Tongue (tissue), 2 donors: ENCODE measurements around the gene NDST1. TPM values are rescaled to one million over a fixed set of nuclear protein-coding genes. Genes with fewer than 3 reads are reported as not detected.

Source experiments
- DNase-seq: peaks from one replicate; pipeline ENCODE4 v3.0.0-alpha.2; 2015
- total RNA-seq: library from RNA; depleted of rRNA; stranded (reverse); fragments of >200 nt; gene quantifications from one replicate; pipeline ENCODE4 v1.2.3, GENCODE V29; 2014

The NDST1 gene
- total RNA-seq, 1 donor from 2014 or later = 91.4 TPM

GRCh38 chr5:150606476-150606875 lies 98.5 kb downstream of the NDST1 start:
- DNase-seq = no peak

- no peak for DNase-seq
Observed at GRCh38 chr5:150607105-150607504, 99.2 kb downstream of the NDST1 start.

Other genes with a start within 250 kb of the NDST1 start
- gene CAMK2A, start 218.4 kb upstream of the NDST1 start, total RNA-seq = 42.6 TPM
- 18.9 TPM for gene ARSI, start 205.2 kb upstream of the NDST1 start, total RNA-seq
- gene TCOF1, start 150.4 kb upstream of the NDST1 start, total RNA-seq = 17.2 TPM
- gene CD74, start 95.2 kb upstream of the NDST1 start, total RNA-seq = 75.4 TPM
- 2,580 TPM for gene RPS14, start 58.4 kb upstream of the NDST1 start, total RNA-seq
- gene SYNPO, start 132.5 kb downstream of the NDST1 start, total RNA-seq = 36.6 TPM
- gene MYOZ3, start 153.1 kb downstream of the NDST1 start, total RNA-seq = 51.5 TPM
- gene RBM22, start 192.9 kb downstream of the NDST1 start, total RNA-seq = 37.2 TPM